SK-N-SH treated with all-trans-retinoic acid at 6 μM for 48 hours (cell line): ENCODE data around the gene SETD6.
A peak's percentile ranks its signal among the peaks of the same experiment; 100 is the strongest.

Experiments used
- ATAC-seq: fragments of 200-7000 bp; cut with Tn5 transposase; 3 replicates; pipeline ENCODE4 v1.9.1; 2020; ENCODE audit warnings: mild to moderate bottlenecking, moderate library complexity
- ARNTL ChIP-seq: fragments of 450-650 bp; formaldehyde crosslinking; IDR thresholded peaks from 2 replicates; pipeline ENCODE4 v1.5.0; 2020; ENCODE audit warnings: low read depth, mild to moderate bottlenecking, moderate library complexity, borderline replicate concordance
- CREB5 ChIP-seq: fragments of 250-450 bp; sonication (Bioruptor Pico); IDR thresholded peaks from 2 replicates; pipeline ENCODE4 v1.5.1; 2020; ENCODE audit warnings: low read depth, mild to moderate bottlenecking, moderate library complexity
- CSRNP3 ChIP-seq: fragments of 250-450 bp; sonication (Bioruptor Pico); IDR thresholded peaks from 2 replicates; pipeline ENCODE4 v1.5.1; 2021; ENCODE audit warnings: mild to moderate bottlenecking, moderate library complexity
- ESRRG ChIP-seq: fragments of 250-450 bp; sonication (Bioruptor Pico); IDR thresholded peaks from 2 replicates; pipeline ENCODE4 v1.6.1; 2021; ENCODE audit warnings: mild to moderate bottlenecking
- GLIS3 ChIP-seq: fragments of 250-450 bp; sonication (Bioruptor Pico); IDR thresholded peaks from 2 replicates; pipeline ENCODE4 v1.5.0; 2020; ENCODE audit warnings: mild to moderate bottlenecking, moderate library complexity
- ISL1 ChIP-seq: fragments of 250-450 bp; sonication (Bioruptor Pico); IDR thresholded peaks from 2 replicates; pipeline ENCODE4 v2.1.2; 2022; ENCODE audit warnings: mild to moderate bottlenecking, moderate library complexity
- OSR1 ChIP-seq: fragments of 250-450 bp; sonication (Bioruptor Pico); IDR thresholded peaks from 2 replicates; pipeline ENCODE4 v1.8.0; 2022; ENCODE audit warnings: moderate library complexity, mild to moderate bottlenecking, inconsistent platforms
- PATZ1 ChIP-seq: fragments of 250-450 bp; sonication (Bioruptor Pico); IDR thresholded peaks from 2 replicates; pipeline ENCODE4 v1.8.0; 2020; ENCODE audit warnings: mild to moderate bottlenecking, moderate library complexity, borderline replicate concordance
- POU6F1 ChIP-seq: fragments of 250-450 bp; sonication (Bioruptor Pico); IDR thresholded peaks from 2 replicates; pipeline ENCODE4 v1.8.0; 2021; ENCODE audit warnings: low read depth, mild to moderate bottlenecking, moderate library complexity, borderline replicate concordance
- PPARA ChIP-seq: fragments of 250-450 bp; sonication (Bioruptor Pico); IDR thresholded peaks from 2 replicates; pipeline ENCODE4 v1.5.0; 2020; ENCODE audit warnings: mild to moderate bottlenecking, borderline replicate concordance
- RARB ChIP-seq: fragments of 250-450 bp; sonication (Bioruptor Pico); IDR thresholded peaks from 2 replicates; pipeline ENCODE4 v1.8.0; 2021; ENCODE audit warnings: mild to moderate bottlenecking, moderate library complexity
- SNAI2 ChIP-seq: fragments of 250-450 bp; sonication (Bioruptor Pico); IDR thresholded peaks from 2 replicates; pipeline ENCODE4 v1.5.0; 2020; ENCODE audit warnings: mild to moderate bottlenecking, moderate library complexity
- TCF4 ChIP-seq: fragments of 250-450 bp; sonication (Bioruptor Pico); IDR thresholded peaks from 2 replicates; pipeline ENCODE4 v1.8.0; 2021; ENCODE audit warnings: mild to moderate bottlenecking, moderate library complexity, borderline replicate concordance
- ZC3H10 ChIP-seq: fragments of 250-450 bp; sonication (Bioruptor Pico); IDR thresholded peaks from 2 replicates; pipeline ENCODE4 v1.5.1; 2021; ENCODE audit warnings: mild to moderate bottlenecking, moderate library complexity
- ZFP30 ChIP-seq: fragments of 450-650 bp; formaldehyde crosslinking; IDR thresholded peaks from 2 replicates; pipeline ENCODE4 v1.5.0; 2022; ENCODE audit warnings: mild to moderate bottlenecking, moderate library complexity
- ZNF565 ChIP-seq: fragments of 450-650 bp; formaldehyde crosslinking; conservative IDR thresholded peaks from 2 replicates; pipeline ENCODE4 v1.5.0; 2020; ENCODE audit warnings: low read depth, mild to moderate bottlenecking, moderate library complexity
- ZNF70 ChIP-seq: fragments of 450-650 bp; formaldehyde crosslinking; IDR thresholded peaks from 2 replicates; pipeline ENCODE4 v1.5.0; 2020; ENCODE audit warnings: mild to moderate bottlenecking, moderate library complexity
- ZNF8 ChIP-seq: fragments of 450-650 bp; formaldehyde crosslinking; IDR thresholded peaks from 2 replicates; pipeline ENCODE4 v1.5.0; 2020; ENCODE audit warnings: mild to moderate bottlenecking, moderate library complexity

SETD6 gene

GRCh38 chr16:58493756-58494431, 21.4 kb upstream of the SETD6 start (continued):
- TF ChIP-seq PATZ1 (no peak), ZNF8 (no peak), SNAI2 (no peak), ESRRG (CRISPR knock-in tag) (no peak), ZFP30 (CRISPR knock-in tag) (no peak), CSRNP3 (no peak)

- ATAC-seq: peak; percentile 75
Measured at GRCh38 chr16:58494981-58495520, 20.3 kb upstream of the SETD6 start.

More at GRCh38 chr16:58494981-58495520, 20.3 kb upstream of the SETD6 start:
- TF ChIP-seq POU6F1 (CRISPR knock-in tag): no peak
- TF ChIP-seq ZNF70: no peak
- TF ChIP-seq PATZ1: no peak
- no peak for TF ChIP-seq TCF4 (CRISPR knock-in tag)
- TF ChIP-seq RARB (CRISPR knock-in tag): no peak
- no peak for TF ChIP-seq OSR1 (CRISPR knock-in tag)
- no peak for TF ChIP-seq PPARA (CRISPR knock-in tag)
- TF ChIP-seq ISL1: no peak
- TF ChIP-seq ZNF565 (CRISPR knock-in tag): no peak
- no peak for TF ChIP-seq GLIS3 (CRISPR knock-in tag)
- no peak for TF ChIP-seq CREB5 (CRISPR knock-in tag)
- TF ChIP-seq ARNTL (CRISPR knock-in tag): no peak
- TF ChIP-seq ZFP30 (CRISPR knock-in tag): no peak
- no peak for TF ChIP-seq ZC3H10 (CRISPR knock-in tag)
- no peak for TF ChIP-seq CSRNP3
